Stimulated activated CD4-positive, alpha-beta T cell treated with anti-CD3 and anti-CD28 coated beads, Interleukin-12 subunit alpha, Interleukin-12 subunit beta, amount 100 ng/mL, for 48 hours (primary cell): ENCODE measurements around the gene LPAR2.

Experiments
- DNase-seq, 3 donors: peaks; one replicate each; pipeline ENCODE4 v3.0.0-alpha.2; 2020; ENCODE audit warnings: low read depth in 2 of 3, low spot score in 1 of 3

The LPAR2 gene

GRCh38 chr19:19602136-19602712, 25.8 kb downstream of the LPAR2 start:
- no peak for DNase-seq

- no peak for DNase-seq
Measured at GRCh38 chr19:19600793-19601330, 27.2 kb downstream of the LPAR2 start.

- peak in 1 of 3 donors; percentile 43 for DNase-seq
Measured at GRCh38 chr19:19598728-19599451, 29.1 kb downstream of the LPAR2 start.

- peak in 1 of 3 donors; percentile 70 for DNase-seq
Measured at GRCh38 chr19:19597809-19598306, 30.2 kb downstream of the LPAR2 start.

- DNase-seq = no peak
Measured at GRCh38 chr19:19595171-19595701, 32.8 kb downstream of the LPAR2 start.

GRCh38 chr19:19594381-19594780, 33.6 kb downstream of the LPAR2 start:
- no peak for DNase-seq

- DNase-seq = no peak
Measured at GRCh38 chr19:19592690-19593089, 35.3 kb downstream of the LPAR2 start.

- DNase-seq = peak; percentile 51 to 62 (median 59)
Measured at GRCh38 chr19:19591133-19591825, 36.7 kb downstream of the LPAR2 start.

- DNase-seq = no peak
Measured at GRCh38 chr19:19588546-19588945, 39.5 kb downstream of the LPAR2 start.

GRCh38 chr19:19587771-19588170, 40.2 kb downstream of the LPAR2 start:
- DNase-seq = no peak

GRCh38 chr19:19584356-19584755, 43.7 kb downstream of the LPAR2 start:
- no peak for DNase-seq

- no peak for DNase-seq
Measured at GRCh38 chr19:19582471-19582870, 45.5 kb downstream of the LPAR2 start.

GRCh38 chr19:19581391-19581790, 46.6 kb downstream of the LPAR2 start:
- DNase-seq = no peak

GRCh38 chr19:19580418-19580817, 47.6 kb downstream of the LPAR2 start:
- DNase-seq = no peak

GRCh38 chr19:19579533-19580361, 48.3 kb downstream of the LPAR2 start:
- DNase-seq = no peak

- DNase-seq = no peak
Measured at GRCh38 chr19:19578252-19578651, 49.8 kb downstream of the LPAR2 start.

GRCh38 chr19:19575411-19575810, 52.6 kb downstream of the LPAR2 start:
- DNase-seq = no peak
